Measurements from ENCODE around the gene WWC1. TPM values are rescaled to one million over a fixed set of nuclear protein-coding genes. Genes with fewer than 3 reads are reported as not detected.

Gene WWC1
- total RNA-seq, 2 experiments from 2014 or later = 1.7 to 2.1 TPM

- no peak overlapping the region for H3K27ac Mint-ChIP-seq
- no peaks in the 10 kb centered on the region for H3K27me3 Mint-ChIP-seq (ENCODE audit: low read depth)
- intact Hi-C loops (cut with micrococcal nuclease) = no loop called here
- no peaks in the 10 kb centered on the region for H3K4me1 Mint-ChIP-seq (ENCODE audit: low read depth)
- H3K4me3 Mint-ChIP-seq = no peak overlapping the region
- CTCF ChIA-PET = no interaction called here
- H3K36me3 Mint-ChIP-seq (ENCODE audit: low read depth) = no peaks in the 10 kb centered on the region
- no peaks in the 10 kb centered on the region for H3K9me3 Mint-ChIP-seq
- DNase-seq = no peak
Measured at GRCh38 chr5:168464214-168464613, 172.8 kb downstream of the WWC1 start.

- Mint-ChIP-seq H3K36me3 (ENCODE audit: low read depth) (no peaks in the 10 kb centered on the region), H3K27me3 (ENCODE audit: low read depth) (no peaks in the 10 kb centered on the region), H3K4me3 (no peak overlapping the region), H3K4me1 (ENCODE audit: low read depth) (no peaks in the 10 kb centered on the region), H3K9me3 (no peaks in the 10 kb centered on the region), H3K27ac (no peak overlapping the region)
- intact Hi-C loops (cut with micrococcal nuclease) = no loop called here
- no peak for DNase-seq
- CTCF ChIA-PET = no interaction called here
Measured at GRCh38 chr5:168464641-168465040, 173.2 kb downstream of the WWC1 start.

- H3K27me3 Mint-ChIP-seq (ENCODE audit: low read depth) = peaks cover 3% of the 10 kb centered on the region
- no peak for DNase-seq
- H3K4me3 Mint-ChIP-seq = no peak overlapping the region
- no peaks in the 10 kb centered on the region for H3K36me3 Mint-ChIP-seq (ENCODE audit: low read depth)
- H3K27ac Mint-ChIP-seq = no peak overlapping the region
- intact Hi-C loops (cut with micrococcal nuclease) = no loop called here
- no peaks in the 10 kb centered on the region for H3K4me1 Mint-ChIP-seq (ENCODE audit: low read depth)
- CTCF ChIA-PET = no interaction called here
- no peaks in the 10 kb centered on the region for H3K9me3 Mint-ChIP-seq
Measured at GRCh38 chr5:168467755-168468330, 176.4 kb downstream of the WWC1 start.

DNA sequence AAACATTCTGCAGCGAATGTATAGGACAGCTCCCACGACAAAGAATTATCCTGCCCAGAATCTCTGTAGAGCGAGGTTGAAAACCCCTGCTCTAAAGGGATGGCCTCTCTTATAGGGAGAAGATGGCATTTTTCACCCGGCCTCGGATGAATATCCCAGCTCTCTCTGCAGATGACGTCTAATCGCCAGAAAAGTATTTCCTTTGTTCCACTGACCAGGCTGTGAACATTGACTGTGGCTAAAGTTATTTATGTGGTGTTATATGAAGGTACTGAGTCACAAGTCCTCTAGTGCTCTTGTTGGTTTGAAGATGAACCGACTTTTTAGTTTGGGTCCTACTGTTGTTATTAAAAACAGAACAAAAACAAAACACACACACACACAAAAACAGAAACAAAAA, 177.4 kb downstream of the WWC1 start:
- CTCF ChIA-PET = no interaction called here
- no peaks in the 10 kb centered on the region for H3K4me1 Mint-ChIP-seq (ENCODE audit: low read depth)
- H3K27me3 Mint-ChIP-seq (ENCODE audit: low read depth) = peaks cover 3% of the 10 kb centered on the region
- no peak for DNase-seq
- H3K4me3 Mint-ChIP-seq = no peak overlapping the region
- no peaks in the 10 kb centered on the region for H3K9me3 Mint-ChIP-seq
- intact Hi-C loops (cut with micrococcal nuclease) = no loop called here
- no peaks in the 10 kb centered on the region for H3K36me3 Mint-ChIP-seq (ENCODE audit: low read depth)
- H3K27ac Mint-ChIP-seq = no peak overlapping the region

- intact Hi-C loops (cut with micrococcal nuclease) = no loop called here
- H3K36me3 Mint-ChIP-seq (ENCODE audit: low read depth) = no peaks in the 10 kb centered on the region
- peaks cover 3% of the 10 kb centered on the region for H3K27me3 Mint-ChIP-seq (ENCODE audit: low read depth)
- no peak overlapping the region for H3K27ac Mint-ChIP-seq
- DNase-seq = no peak
- no peaks in the 10 kb centered on the region for H3K4me1 Mint-ChIP-seq (ENCODE audit: low read depth)
- H3K9me3 Mint-ChIP-seq = no peaks in the 10 kb centered on the region
- CTCF ChIA-PET = interaction anchor here (0.7 kb wide), 1 partner anchor 1697 kb away, joined by 3 read pairs; no protein-coding TSS in a partner anchor
- no peak overlapping the region for H3K4me3 Mint-ChIP-seq
Measured at GRCh38 chr5:168469816-168470215, 178.4 kb downstream of the WWC1 start.

GRCh38 chr5:168471785-168472184, 180.3 kb downstream of the WWC1 start:
- H3K4me1 Mint-ChIP-seq (ENCODE audit: low read depth) = no peaks in the 10 kb centered on the region
- H3K9me3 Mint-ChIP-seq = no peaks in the 10 kb centered on the region
- H3K36me3 Mint-ChIP-seq (ENCODE audit: low read depth) = no peaks in the 10 kb centered on the region
- CTCF ChIA-PET = interaction anchor here (0.5 kb wide), 1 partner anchor 49 kb away, joined by 3 read pairs; no protein-coding TSS in a partner anchor
- peaks cover 3% of the 10 kb centered on the region for H3K27me3 Mint-ChIP-seq (ENCODE audit: low read depth)
- DNase-seq = no peak
- intact Hi-C loops (cut with micrococcal nuclease) = no loop called here
- no peak overlapping the region for H3K27ac Mint-ChIP-seq
- H3K4me3 Mint-ChIP-seq = no peak overlapping the region

DNA sequence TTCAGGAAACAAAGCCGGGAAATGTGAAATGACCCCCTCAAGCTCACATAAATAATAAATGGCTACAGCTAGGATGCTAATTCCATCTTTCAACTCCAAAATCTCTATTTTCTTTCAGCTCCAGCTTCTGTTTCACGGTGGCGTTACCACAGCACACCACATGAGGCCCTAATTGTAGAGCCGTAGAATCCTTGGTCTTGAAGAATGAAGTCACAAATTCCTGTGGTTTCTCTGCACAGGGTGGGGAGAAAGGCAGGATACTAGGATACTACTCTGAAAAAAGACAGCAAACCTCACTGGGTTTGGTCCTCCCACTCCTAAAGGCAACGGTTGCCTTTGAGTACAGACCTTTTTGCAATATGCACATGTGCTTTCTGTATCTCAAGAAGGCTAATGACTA, 180.9 kb downstream of the WWC1 start:
- H3K9me3 Mint-ChIP-seq = no peaks in the 10 kb centered on the region
- peaks cover 3% of the 10 kb centered on the region for H3K27me3 Mint-ChIP-seq (ENCODE audit: low read depth)
- DNase-seq = no peak
- no peak overlapping the region for H3K4me3 Mint-ChIP-seq
- no peak overlapping the region for H3K27ac Mint-ChIP-seq
- intact Hi-C loops (cut with micrococcal nuclease) = no loop called here
- CTCF ChIA-PET = interaction anchor here (0.5 to 0.6 kb wide), 2 partner anchors 11 to 49 kb away, joined by 3 read pairs; no protein-coding TSS in a partner anchor
- H3K4me1 Mint-ChIP-seq (ENCODE audit: low read depth) = no peaks in the 10 kb centered on the region
- H3K36me3 Mint-ChIP-seq (ENCODE audit: low read depth) = no peaks in the 10 kb centered on the region

DNA sequence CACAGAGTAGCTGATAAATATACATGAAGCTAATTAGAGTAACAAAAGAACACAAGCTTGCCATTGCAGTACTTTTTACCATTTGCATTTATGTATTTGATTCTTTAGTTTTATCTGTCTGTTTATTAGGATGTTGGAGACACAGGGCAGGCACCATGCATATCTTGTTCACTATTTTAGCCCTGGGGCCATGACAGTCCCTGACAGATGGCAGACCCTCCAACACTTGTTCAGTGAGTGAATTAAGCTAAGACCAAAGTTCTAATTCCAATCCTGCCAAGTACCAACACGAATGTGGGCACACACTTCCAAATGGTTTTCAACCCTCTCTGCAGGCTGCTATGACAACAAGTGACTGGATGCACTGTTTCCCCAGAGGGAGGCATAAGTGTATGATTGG, 182.9 kb downstream of the WWC1 start:
- no peak overlapping the region for H3K4me3 Mint-ChIP-seq
- H3K4me1 Mint-ChIP-seq (ENCODE audit: low read depth) = no peaks in the 10 kb centered on the region
- CTCF ChIA-PET = no interaction called here
- no peak for DNase-seq
- H3K36me3 Mint-ChIP-seq (ENCODE audit: low read depth) = no peaks in the 10 kb centered on the region
- no peaks in the 10 kb centered on the region for H3K9me3 Mint-ChIP-seq
- no peak overlapping the region for H3K27ac Mint-ChIP-seq
- H3K27me3 Mint-ChIP-seq (ENCODE audit: low read depth) = peaks cover 3% of the 10 kb centered on the region
- intact Hi-C loops (cut with micrococcal nuclease) = no loop called here

DNA sequence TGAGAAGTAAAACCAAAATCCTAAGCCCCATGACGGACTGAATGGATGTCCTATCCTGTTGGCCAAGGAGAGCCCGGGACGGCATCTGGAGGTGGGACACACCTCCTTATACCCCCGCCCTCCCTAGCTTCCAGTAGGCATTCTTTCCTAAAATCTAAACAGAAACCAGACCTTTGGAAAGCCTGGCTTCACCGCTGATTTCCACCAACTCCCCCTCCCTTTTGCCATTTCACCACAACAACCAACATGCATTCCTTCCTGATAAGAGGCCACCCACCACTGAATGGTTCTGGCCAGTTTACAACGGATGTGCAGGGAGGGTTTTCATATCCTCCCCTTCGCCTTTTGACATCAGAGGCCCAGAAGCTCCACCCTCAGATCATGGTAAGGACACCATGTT, 185.6 kb downstream of the WWC1 start:
- intact Hi-C loops (cut with micrococcal nuclease) = no loop called here
- H3K27me3 Mint-ChIP-seq (ENCODE audit: low read depth) = no peaks in the 10 kb centered on the region
- CTCF ChIA-PET = no interaction called here
- DNase-seq = no peak
- no peaks in the 10 kb centered on the region for H3K9me3 Mint-ChIP-seq
- H3K36me3 Mint-ChIP-seq (ENCODE audit: low read depth) = no peaks in the 10 kb centered on the region
- H3K4me1 Mint-ChIP-seq (ENCODE audit: low read depth) = peaks cover 2% of the 10 kb centered on the region
- H3K27ac Mint-ChIP-seq = no peak overlapping the region
- no peak overlapping the region for H3K4me3 Mint-ChIP-seq

DNA sequence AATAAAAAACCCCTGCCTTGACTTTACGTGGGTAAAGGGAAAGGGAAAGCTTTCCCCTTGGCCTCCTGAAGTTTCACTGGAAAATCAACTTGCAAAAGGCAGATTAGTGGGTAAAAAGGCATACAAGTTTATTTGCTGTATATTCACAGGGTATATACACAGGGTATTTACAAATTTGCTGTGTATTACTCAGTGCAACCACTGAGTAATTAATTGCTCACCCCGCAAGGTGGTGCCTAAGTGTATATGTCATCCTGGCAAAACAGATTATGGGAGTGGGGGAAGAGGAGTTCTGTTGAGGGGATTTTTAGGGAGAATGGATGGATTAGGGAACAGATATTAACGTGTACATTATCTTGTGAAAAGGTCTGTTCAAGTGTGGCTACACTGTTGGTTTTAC, 187.7 kb downstream of the WWC1 start:
- Mint-ChIP-seq H3K4me3 (no peak overlapping the region), H3K27ac (no peak overlapping the region), H3K4me1 (ENCODE audit: low read depth) (peaks cover 2% of the 10 kb centered on the region), H3K9me3 (no peaks in the 10 kb centered on the region), H3K27me3 (ENCODE audit: low read depth) (no peaks in the 10 kb centered on the region), H3K36me3 (ENCODE audit: low read depth) (no peaks in the 10 kb centered on the region)
- intact Hi-C loops (cut with micrococcal nuclease) = no loop called here
- DNase-seq = no peak
- CTCF ChIA-PET = no interaction called here

DNA sequence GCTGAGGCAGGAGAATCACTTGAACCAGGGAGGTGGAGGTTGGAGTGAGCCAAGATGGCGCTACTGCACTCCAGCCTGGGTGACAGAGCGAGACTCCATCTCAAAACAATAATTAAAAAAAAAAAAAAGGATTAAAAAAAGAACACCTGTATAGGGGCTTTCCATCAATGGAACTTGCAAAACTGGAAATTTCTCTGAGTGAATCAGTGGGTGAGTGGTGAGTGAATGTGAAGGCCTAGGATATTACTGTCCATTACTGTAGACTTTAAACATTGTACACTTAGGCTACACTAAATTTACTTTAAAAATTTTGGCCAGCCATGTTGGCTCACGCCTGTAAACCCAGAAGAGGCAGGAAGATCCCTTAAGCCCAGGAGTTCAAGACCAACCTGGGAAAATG, 189.2 kb downstream of the WWC1 start:
- H3K27ac Mint-ChIP-seq = no peak overlapping the region
- no peaks in the 10 kb centered on the region for H3K27me3 Mint-ChIP-seq (ENCODE audit: low read depth)
- intact Hi-C loops (cut with micrococcal nuclease) = no loop called here

DNA sequence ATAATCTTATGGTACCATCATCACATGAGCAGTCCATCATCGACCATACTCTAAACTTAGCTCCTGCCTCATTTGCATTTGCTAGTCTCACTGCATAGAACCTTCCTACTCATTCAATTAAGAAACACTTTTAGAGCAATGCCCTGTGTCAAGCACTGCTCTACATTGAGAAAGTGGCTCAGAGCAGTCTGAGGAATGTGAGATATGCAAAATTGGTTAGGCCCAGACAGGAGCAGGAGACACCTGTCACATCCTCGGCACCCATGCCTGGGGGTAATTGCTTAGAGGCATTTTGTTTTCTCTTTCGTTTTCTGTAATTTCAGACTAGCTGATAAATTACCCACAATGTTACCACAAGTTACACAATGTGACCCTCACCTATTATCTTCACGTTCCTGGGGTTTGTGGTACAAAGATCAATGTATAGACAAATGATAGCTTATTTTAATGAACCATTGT, 189.9 kb downstream of the WWC1 start:
- CTCF ChIA-PET = no interaction called here
- H3K9me3 Mint-ChIP-seq = no peaks in the 10 kb centered on the region
- H3K36me3 Mint-ChIP-seq (ENCODE audit: low read depth) = peaks cover 1% of the 10 kb centered on the region
- peaks cover 12% of the 10 kb centered on the region for H3K4me1 Mint-ChIP-seq (ENCODE audit: low read depth)
- DNase-seq = no peak
- H3K27me3 Mint-ChIP-seq (ENCODE audit: low read depth) = no peaks in the 10 kb centered on the region
- H3K27ac Mint-ChIP-seq = no peak overlapping the region
- intact Hi-C loops (cut with micrococcal nuclease) = no loop called here
- no peak overlapping the region for H3K4me3 Mint-ChIP-seq

More for the DNA sequence above, 189.2 kb downstream of the WWC1 start:
- Mint-ChIP-seq H3K4me1 (ENCODE audit: low read depth) (peaks cover 7% of the 10 kb centered on the region), H3K4me3 (no peak overlapping the region), H3K36me3 (ENCODE audit: low read depth) (no peaks in the 10 kb centered on the region), H3K9me3 (no peaks in the 10 kb centered on the region)
- CTCF ChIA-PET = no interaction called here
- DNase-seq = no peak

DNA sequence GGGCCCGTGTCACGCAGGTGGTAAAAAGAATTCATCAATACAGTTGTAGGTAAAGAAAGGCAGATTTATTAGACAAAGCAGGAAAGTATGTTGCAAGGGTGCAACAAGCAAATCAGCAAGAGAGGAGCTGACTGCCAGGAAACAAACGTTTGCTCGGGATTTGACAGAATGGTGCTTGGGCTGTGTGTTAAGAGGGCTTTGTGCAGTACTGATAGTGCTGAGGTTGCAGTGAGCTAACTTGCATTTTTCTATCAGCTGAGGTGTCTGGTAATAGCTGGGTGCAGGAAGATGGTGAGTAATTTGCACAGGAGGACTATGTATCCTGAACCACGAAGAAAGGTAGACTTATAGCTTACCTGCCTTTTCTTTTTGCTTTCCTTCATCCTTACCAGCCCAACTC, 190.9 kb downstream of the WWC1 start:
- DNase-seq = no peak
- Mint-ChIP-seq H3K27ac (no peak overlapping the region), H3K36me3 (ENCODE audit: low read depth) (peaks cover 2% of the 10 kb centered on the region), H3K9me3 (no peaks in the 10 kb centered on the region), H3K4me3 (no peak overlapping the region), H3K4me1 (ENCODE audit: low read depth) (peaks cover 17% of the 10 kb centered on the region), H3K27me3 (ENCODE audit: low read depth) (no peaks in the 10 kb centered on the region)
- intact Hi-C loops (cut with micrococcal nuclease) = no loop called here
- CTCF ChIA-PET = interaction anchor here (0.6 kb wide), 1 partner anchor 32 kb away, joined by 3 read pairs; no protein-coding TSS in a partner anchor
